Liver (tissue), 9 donors: ENCODE measurements around the gene SEMA4D. TPM values are rescaled to one million over a fixed set of nuclear protein-coding genes. Genes with fewer than 3 reads are reported as not detected.

Experiments used
- DNase-seq: peaks from one replicate; pipeline ENCODE4 v3.0.0-alpha.2; 2017; ENCODE audit warnings: low spot score
- H3K27ac ChIP-seq, 2 donors: one replicate each; pipeline ENCODE4 v1.7.0; 2013; ENCODE audit warnings: inconsistent platforms in 2 of 2, low read length in 2 of 2, control low read depth in 1 of 2, low read depth in 1 of 2, mild to moderate bottlenecking in 1 of 2
- H3K27me3 ChIP-seq, 4 donors: one replicate each; pipeline versions ENCODE4 v1.6.1 to v1.7.0; 2013; ENCODE audit warnings: low read length in 3 of 4, inconsistent platforms in 1 of 4, mild to moderate bottlenecking in 1 of 4, moderate library complexity in 1 of 4; ENCODE audit not compliant: control insufficient read depth in 4 of 4, insufficient read depth in 4 of 4
- H3K36me3 ChIP-seq, 4 donors: one replicate each; pipeline versions ENCODE4 v1.6.1 to v1.7.0; 2013; ENCODE audit warnings: low read length in 3 of 4, mild to moderate bottlenecking in 3 of 4, low read depth in 1 of 4, moderate library complexity in 1 of 4; ENCODE audit not compliant: control insufficient read depth in 4 of 4, insufficient read depth in 3 of 4
- H3K4me1 ChIP-seq, 4 donors: one replicate each; pipeline versions ENCODE4 v1.6.1 to v1.7.0; 2013; ENCODE audit warnings: low read length in 3 of 4, mild to moderate bottlenecking in 3 of 4, moderate library complexity in 1 of 4; ENCODE audit not compliant: control insufficient read depth in 4 of 4, insufficient read depth in 4 of 4
- H3K4me3 ChIP-seq, 3 donors: one replicate each; pipeline versions ENCODE4 v1.6.1 to v1.7.0; 2013; ENCODE audit warnings: low read length in 3 of 3, control low read depth in 1 of 3, low read depth in 1 of 3, mild to moderate bottlenecking in 1 of 3
- H3K9ac ChIP-seq, 2 donors: one replicate each; pipeline ENCODE4 v1.7.0; 2013; ENCODE audit warnings: low read length in 2 of 2, mild to moderate bottlenecking in 2 of 2, moderate library complexity in 2 of 2, control low read depth in 1 of 2, low read depth in 1 of 2
- H3K9me3 ChIP-seq, 4 donors: one replicate each; pipeline versions ENCODE4 v1.6.1 to v1.7.0; 2013; ENCODE audit warnings: low read length in 3 of 4; ENCODE audit not compliant: control insufficient read depth in 4 of 4
- CTCF ChIP-seq: fragments of 150-350 bp; IDR thresholded peaks from 2 replicates; pipeline ENCODE4 v1.5.1; 2017; ENCODE audit warnings: improper control_type of control experiment, low read depth, low read length; ENCODE audit not compliant: missing input control
- EGR1 ChIP-seq, 2 donors: IDR thresholded peaks; 2 replicates each; pipeline ENCODE4 v1.6.1; 2016 to 2018; ENCODE audit warnings: antibody characterized with exemption in 2 of 2, low read depth in 2 of 2
- FOXA1 ChIP-seq: IDR thresholded peaks from 2 replicates; pipeline ENCODE4 v1.6.1; 2016; ENCODE audit warnings: antibody characterized with exemption
- FOXA2 ChIP-seq: IDR thresholded peaks from 2 replicates; pipeline ENCODE4 v1.6.1; 2016; ENCODE audit warnings: antibody characterized with exemption
- GABPA ChIP-seq, 2 donors: IDR thresholded peaks in 1 of 2; conservative IDR thresholded peaks in 1 of 2; 2 replicates each; pipeline ENCODE4 v1.6.1; 2016; ENCODE audit warnings: antibody characterized with exemption in 2 of 2, mild to moderate bottlenecking in 1 of 2, moderate library complexity in 1 of 2
- HNF4A ChIP-seq, 2 donors: conservative IDR thresholded peaks; 2 replicates each; pipeline ENCODE4 v1.6.1; 2016; ENCODE audit warnings: antibody characterized with exemption in 2 of 2, mild to moderate bottlenecking in 2 of 2
- HNF4G ChIP-seq: IDR thresholded peaks from 2 replicates; pipeline ENCODE4 v1.6.1; 2016; ENCODE audit warnings: antibody characterized with exemption
- JUND ChIP-seq, 2 donors: IDR thresholded peaks; 2 replicates each; pipeline ENCODE4 v1.6.1; 2016; ENCODE audit warnings: antibody characterized with exemption in 2 of 2
- RAD21 ChIP-seq, 2 donors: IDR thresholded peaks; 2 replicates each; pipeline ENCODE4 v1.6.1; 2016; ENCODE audit warnings: antibody characterized with exemption in 2 of 2, mild to moderate bottlenecking in 2 of 2
- SP1 ChIP-seq: IDR thresholded peaks from 2 replicates; pipeline ENCODE4 v1.6.1; 2018; ENCODE audit warnings: antibody characterized with exemption, mild to moderate bottlenecking
- TAF1 ChIP-seq: conservative IDR thresholded peaks from 2 replicates; pipeline ENCODE4 v1.6.1; 2016; ENCODE audit warnings: antibody characterized with exemption, mild to moderate bottlenecking
- YY1 ChIP-seq: IDR thresholded peaks from 2 replicates; pipeline ENCODE4 v1.6.1; 2016; ENCODE audit warnings: antibody characterized with exemption, mild to moderate bottlenecking
- WGBS: extraction: QIAGEN DNeasy Blood & Tissue Kit; methylation state at CpG from one replicate; pipeline ENCODE4 v1.1.7; 2013; 5-methylcytosine and 5-hydroxymethylcytosine counted together
- polyA plus RNA-seq, 2 donors: library from polyadenylated mRNA; stranded (reverse) in 1 of 2; unstranded in 1 of 2; fragments of 200-250 nt in 1 of 2; fragments of >200 nt in 1 of 2; fragmentation: Nextera tagmentation in 1 of 2; extraction: Ambion mirVana in 1 of 2; gene quantifications; one replicate each; pipeline versions ENCODE4 v1.2.1 to v1.2.3, GENCODE V29; 2013 to 2015
- total RNA-seq, 2 donors: library from RNA; depleted of rRNA; stranded (reverse); fragments of >200 nt; gene quantifications; one replicate each; pipeline ENCODE4 v1.2.3, GENCODE V29; 2014
- TF ChIP-seq, protein P1 (sequence below): IDR thresholded peaks from 2 replicates; pipeline ENCODE4 v1.6.1; 2016; ENCODE audit warnings: antibody characterized with exemption
- TF ChIP-seq, protein P2 (sequence below): IDR thresholded peaks from 2 replicates; pipeline ENCODE4 v1.6.1; 2016; ENCODE audit warnings: antibody characterized with exemption
- TF ChIP-seq, protein P3 (sequence below): IDR thresholded peaks from 2 replicates; pipeline ENCODE4 v1.6.1; 2016; ENCODE audit warnings: antibody characterized with exemption, mild to moderate bottlenecking
- TF ChIP-seq, protein P4 (sequence below): IDR thresholded peaks from 2 replicates; pipeline ENCODE4 v1.6.1; 2016; ENCODE audit warnings: antibody characterized with exemption
- donor health status: healthy.
- donor health status: healthy.
- donor health status: healthy.
- donor health status: healthy.
- donor health status: healthy.

SEMA4D gene
- total and polyA plus RNA-seq, 4 donors, result 1.4 to 12.0 (median 4.1) TPM

GRCh38 chr9:89505911-89506310 is 8.0 kb upstream of the SEMA4D start:
- Histone ChIP-seq H3K4me3 (no peak overlapping the region), H3K27ac (no peak overlapping the region), H3K36me3 (no peaks in the 10 kb centered on the region), H3K27me3 (no peaks in the 10 kb centered on the region), H3K4me1 (no peaks in the 10 kb centered on the region), H3K9ac (no peak overlapping the region), H3K9me3 (no peaks in the 10 kb centered on the region)
- TF ChIP-seq FOXA2, result no peak
- no peak for TF ChIP-seq GABPA (IDR thresholded peaks at IDR 0.05 in 1 of 2, conservative IDR thresholded peaks at IDR 0.05 in 1 of 2)
- TF ChIP-seq, protein P1, sequence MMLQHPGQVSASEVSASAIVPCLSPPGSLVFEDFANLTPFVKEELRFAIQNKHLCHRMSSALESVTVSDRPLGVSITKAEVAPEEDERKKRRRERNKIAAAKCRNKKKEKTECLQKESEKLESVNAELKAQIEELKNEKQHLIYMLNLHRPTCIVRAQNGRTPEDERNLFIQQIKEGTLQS, result no peak
- no peak for TF ChIP-seq HNF4A (conservative IDR thresholded peaks at IDR 0.05)
- TF ChIP-seq, protein P2, sequence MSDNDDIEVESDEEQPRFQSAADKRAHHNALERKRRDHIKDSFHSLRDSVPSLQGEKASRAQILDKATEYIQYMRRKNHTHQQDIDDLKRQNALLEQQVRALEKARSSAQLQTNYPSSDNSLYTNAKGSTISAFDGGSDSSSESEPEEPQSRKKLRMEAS, result no peak
- no peak for DNase-seq
- 79% methylated on average over 6 of the region's 6 CpGs for whole genome bisulfite sequencing

DNA sequence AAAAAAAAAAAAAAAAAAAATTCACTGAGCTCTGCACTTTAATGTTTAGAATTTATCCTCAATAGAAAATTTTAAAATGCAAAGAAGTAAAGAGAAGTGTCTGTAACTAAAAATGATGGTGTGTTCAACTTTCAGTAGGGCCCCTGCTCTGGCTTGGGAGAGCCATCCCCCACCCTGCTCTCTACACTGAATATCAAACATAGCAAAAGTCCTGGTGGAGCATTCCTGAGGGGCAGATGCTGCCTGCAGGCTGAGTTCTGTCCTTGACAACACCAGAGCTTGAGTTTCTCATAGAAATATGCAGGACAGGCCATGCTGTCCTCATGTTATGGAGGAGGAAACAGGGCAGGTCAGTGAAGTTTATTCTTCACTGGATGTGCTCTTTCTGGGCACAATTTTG is 7.1 kb upstream of the SEMA4D start:
- no peak for TF ChIP-seq GABPA (IDR thresholded peaks at IDR 0.05 in 1 of 2, conservative IDR thresholded peaks at IDR 0.05 in 1 of 2)
- TF ChIP-seq YY1, result no peak
- TF ChIP-seq, protein P2, result no peak
- TF ChIP-seq TAF1, result no peak
- no peak for TF ChIP-seq JUND (IDR thresholded peaks at IDR 0.05)
- no peak for TF ChIP-seq HNF4A (conservative IDR thresholded peaks at IDR 0.05)
- TF ChIP-seq RAD21 (IDR thresholded peaks at IDR 0.05), result no peak
- TF ChIP-seq EGR1 (IDR thresholded peaks at IDR 0.05; ENCODE audit: low read depth in 2 of 2), result no peak
- TF ChIP-seq, protein P3, sequence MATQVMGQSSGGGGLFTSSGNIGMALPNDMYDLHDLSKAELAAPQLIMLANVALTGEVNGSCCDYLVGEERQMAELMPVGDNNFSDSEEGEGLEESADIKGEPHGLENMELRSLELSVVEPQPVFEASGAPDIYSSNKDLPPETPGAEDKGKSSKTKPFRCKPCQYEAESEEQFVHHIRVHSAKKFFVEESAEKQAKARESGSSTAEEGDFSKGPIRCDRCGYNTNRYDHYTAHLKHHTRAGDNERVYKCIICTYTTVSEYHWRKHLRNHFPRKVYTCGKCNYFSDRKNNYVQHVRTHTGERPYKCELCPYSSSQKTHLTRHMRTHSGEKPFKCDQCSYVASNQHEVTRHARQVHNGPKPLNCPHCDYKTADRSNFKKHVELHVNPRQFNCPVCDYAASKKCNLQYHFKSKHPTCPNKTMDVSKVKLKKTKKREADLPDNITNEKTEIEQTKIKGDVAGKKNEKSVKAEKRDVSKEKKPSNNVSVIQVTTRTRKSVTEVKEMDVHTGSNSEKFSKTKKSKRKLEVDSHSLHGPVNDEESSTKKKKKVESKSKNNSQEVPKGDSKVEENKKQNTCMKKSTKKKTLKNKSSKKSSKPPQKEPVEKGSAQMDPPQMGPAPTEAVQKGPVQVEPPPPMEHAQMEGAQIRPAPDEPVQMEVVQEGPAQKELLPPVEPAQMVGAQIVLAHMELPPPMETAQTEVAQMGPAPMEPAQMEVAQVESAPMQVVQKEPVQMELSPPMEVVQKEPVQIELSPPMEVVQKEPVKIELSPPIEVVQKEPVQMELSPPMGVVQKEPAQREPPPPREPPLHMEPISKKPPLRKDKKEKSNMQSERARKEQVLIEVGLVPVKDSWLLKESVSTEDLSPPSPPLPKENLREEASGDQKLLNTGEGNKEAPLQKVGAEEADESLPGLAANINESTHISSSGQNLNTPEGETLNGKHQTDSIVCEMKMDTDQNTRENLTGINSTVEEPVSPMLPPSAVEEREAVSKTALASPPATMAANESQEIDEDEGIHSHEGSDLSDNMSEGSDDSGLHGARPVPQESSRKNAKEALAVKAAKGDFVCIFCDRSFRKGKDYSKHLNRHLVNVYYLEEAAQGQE, result no peak
- TF ChIP-seq, protein P4, sequence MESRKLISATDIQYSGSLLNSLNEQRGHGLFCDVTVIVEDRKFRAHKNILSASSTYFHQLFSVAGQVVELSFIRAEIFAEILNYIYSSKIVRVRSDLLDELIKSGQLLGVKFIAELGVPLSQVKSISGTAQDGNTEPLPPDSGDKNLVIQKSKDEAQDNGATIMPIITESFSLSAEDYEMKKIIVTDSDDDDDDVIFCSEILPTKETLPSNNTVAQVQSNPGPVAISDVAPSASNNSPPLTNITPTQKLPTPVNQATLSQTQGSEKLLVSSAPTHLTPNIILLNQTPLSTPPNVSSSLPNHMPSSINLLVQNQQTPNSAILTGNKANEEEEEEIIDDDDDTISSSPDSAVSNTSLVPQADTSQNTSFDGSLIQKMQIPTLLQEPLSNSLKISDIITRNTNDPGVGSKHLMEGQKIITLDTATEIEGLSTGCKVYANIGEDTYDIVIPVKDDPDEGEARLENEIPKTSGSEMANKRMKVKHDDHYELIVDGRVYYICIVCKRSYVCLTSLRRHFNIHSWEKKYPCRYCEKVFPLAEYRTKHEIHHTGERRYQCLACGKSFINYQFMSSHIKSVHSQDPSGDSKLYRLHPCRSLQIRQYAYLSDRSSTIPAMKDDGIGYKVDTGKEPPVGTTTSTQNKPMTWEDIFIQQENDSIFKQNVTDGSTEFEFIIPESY, result no peak
- no peak for TF ChIP-seq HNF4G
- TF ChIP-seq FOXA2, result no peak
- TF ChIP-seq CTCF, result no peak
- TF ChIP-seq SP1, result no peak
- no peak for TF ChIP-seq FOXA1
- H3K4me3 ChIP-seq, result no peak overlapping the region
- H3K9me3 ChIP-seq, result no peaks in the 10 kb centered on the region
- DNase-seq, result no peak
- no peaks in the 10 kb centered on the region for H3K27me3 ChIP-seq
- H3K9ac ChIP-seq, result no peak overlapping the region
- H3K36me3 ChIP-seq, result no peaks in the 10 kb centered on the region
- H3K27ac ChIP-seq, result no peak overlapping the region
- H3K4me1 ChIP-seq, result no peaks in the 10 kb centered on the region
